PC-3 (cell line): ENCODE measurements around the gene PLEKHM2. TPM values are rescaled to one million over a fixed set of nuclear protein-coding genes. Genes with fewer than 3 reads are reported as not detected.

Source experiments
- ATAC-seq: fragments of 200-7000 bp; cut with Tn5 transposase; 2 replicates; pipeline ENCODE4 v1.9.1; 2020; ENCODE audit warnings: mild to moderate bottlenecking, moderate library complexity
- BruUV-seq: library from RNA; stranded (reverse); fragments of 400-500 nt; replicated peaks from 2 replicates; lab custom pipeline; 2021; lab: Mats Ljungman, UMichigan
- CTCF ChIA-PET: fragments of 300-600 bp; sonication (Branson Sonifier 250); formaldehyde crosslinking; loops from one replicate; lab custom pipeline; 2022; ENCODE audit warnings: antibody characterized with exemption; lab: Charles Lee
- POLR2A ChIA-PET: fragments of 300-600 bp; sonication (Branson Sonifier 250); formaldehyde crosslinking; loops from one replicate; lab custom pipeline; 2022; ENCODE audit warnings: antibody characterized with exemption; ENCODE audit not compliant: unreplicated experiment; lab: Charles Lee
- DNase-seq: peaks from one replicate; pipeline ENCODE4 v3.0.0-alpha.2; 2015
- H2AFZ ChIP-seq: fragments of 300-600 bp; sonication (generic); 2 replicates; pipeline ENCODE4 v1.6.0; 2016; ENCODE audit warnings: antibody characterized with exemption, low read length
- H3F3A ChIP-seq: fragments of 300-600 bp; sonication (generic); one replicate; pipeline ENCODE4 v1.6.0; 2017; ENCODE audit warnings: antibody characterized with exemption, low read length, control low read depth, mild to moderate bottlenecking; ENCODE audit not compliant: unreplicated experiment
- H3K27ac ChIP-seq: fragments of 300-600 bp; sonication (generic); 2 replicates; pipeline ENCODE4 v1.5.1; 2016; ENCODE audit warnings: mild to moderate bottlenecking, low read length
- H3K27me3 ChIP-seq: fragments of 300-600 bp; sonication (generic); 2 replicates; pipeline ENCODE4 v1.6.1; 2016; ENCODE audit warnings: low read length, mixed read lengths
- H3K36me3 ChIP-seq: fragments of 300-600 bp; sonication (generic); 2 replicates; pipeline ENCODE4 v1.6.1; 2016; ENCODE audit warnings: low read depth, mixed run types, low read length, mixed read lengths
- H3K4me1 ChIP-seq: fragments of 300-600 bp; sonication (generic); 2 replicates; pipeline ENCODE4 v1.5.1; 2016; ENCODE audit warnings: low read length; ENCODE audit not compliant: insufficient read depth
- H3K4me2 ChIP-seq: fragments of 300-600 bp; sonication (generic); 2 replicates; pipeline ENCODE4 v1.6.0; 2016; ENCODE audit warnings: low read length
- H3K4me3 ChIP-seq: fragments of 300-600 bp; sonication (generic); 2 replicates; pipeline ENCODE4 v1.5.1; 2016; ENCODE audit warnings: mild to moderate bottlenecking, low read length, mixed read lengths
- H3K79me2 ChIP-seq: fragments of 300-600 bp; sonication (generic); 2 replicates; pipeline ENCODE4 v1.6.1; 2017; ENCODE audit warnings: low read length, mixed read lengths
- H3K9ac ChIP-seq: fragments of 300-600 bp; sonication (generic); 2 replicates; pipeline ENCODE4 v1.6.0; 2016; ENCODE audit warnings: mild to moderate bottlenecking, low read length
- H3K9me2 ChIP-seq: fragments of 300-600 bp; sonication (generic); replicated peaks from 2 replicates; pipeline ENCODE4 v1.6.1; 2016; ENCODE audit warnings: mixed run types, low read length, mixed read lengths
- H3K9me3 ChIP-seq: fragments of 300-600 bp; sonication (generic); 2 replicates; pipeline ENCODE4 v1.6.1; 2016; ENCODE audit warnings: low read length, mixed read lengths
- H4K20me1 ChIP-seq: fragments of 300-600 bp; sonication (generic); 2 replicates; pipeline ENCODE4 v1.6.1; 2016; ENCODE audit warnings: low read length, mixed read lengths
- EZH2 ChIP-seq: fragments of 300-600 bp; sonication (generic); IDR thresholded peaks from one replicate; pipeline ENCODE4 v1.6.1; 2017; ENCODE audit warnings: antibody characterized with exemption, mild to moderate bottlenecking, low read length; ENCODE audit not compliant: unreplicated experiment
- EZH2phosphoT487 ChIP-seq: fragments of 300-600 bp; sonication (generic); IDR thresholded peaks from 2 replicates; pipeline ENCODE4 v1.6.1; 2018; ENCODE audit warnings: mild to moderate bottlenecking, antibody characterized with exemption, low read length, borderline replicate concordance
- intact Hi-C: fragments of 100-400 bp; cut with micrococcal nuclease; formaldehyde crosslinking; loops from 2 replicates; pipeline ENCODE4 v1.9.0; 2023
- total RNA-seq: library from RNA; depleted of rRNA; stranded (reverse); fragments of >200 nt; gene quantifications from 2 replicates; pipeline ENCODE4 v1.2.3, GENCODE V29; 2014
- TF ChIP-seq, protein P1 (sequence below): fragments of 300-600 bp; sonication (generic); conservative IDR thresholded peaks from 2 replicates; pipeline ENCODE4 v1.5.1; 2017; ENCODE audit warnings: antibody characterized with exemption, low read depth, mild to moderate bottlenecking, low read length

Gene PLEKHM2
- total RNA-seq, 1 experiment from 2014 or later: 31.3 TPM

DNA sequence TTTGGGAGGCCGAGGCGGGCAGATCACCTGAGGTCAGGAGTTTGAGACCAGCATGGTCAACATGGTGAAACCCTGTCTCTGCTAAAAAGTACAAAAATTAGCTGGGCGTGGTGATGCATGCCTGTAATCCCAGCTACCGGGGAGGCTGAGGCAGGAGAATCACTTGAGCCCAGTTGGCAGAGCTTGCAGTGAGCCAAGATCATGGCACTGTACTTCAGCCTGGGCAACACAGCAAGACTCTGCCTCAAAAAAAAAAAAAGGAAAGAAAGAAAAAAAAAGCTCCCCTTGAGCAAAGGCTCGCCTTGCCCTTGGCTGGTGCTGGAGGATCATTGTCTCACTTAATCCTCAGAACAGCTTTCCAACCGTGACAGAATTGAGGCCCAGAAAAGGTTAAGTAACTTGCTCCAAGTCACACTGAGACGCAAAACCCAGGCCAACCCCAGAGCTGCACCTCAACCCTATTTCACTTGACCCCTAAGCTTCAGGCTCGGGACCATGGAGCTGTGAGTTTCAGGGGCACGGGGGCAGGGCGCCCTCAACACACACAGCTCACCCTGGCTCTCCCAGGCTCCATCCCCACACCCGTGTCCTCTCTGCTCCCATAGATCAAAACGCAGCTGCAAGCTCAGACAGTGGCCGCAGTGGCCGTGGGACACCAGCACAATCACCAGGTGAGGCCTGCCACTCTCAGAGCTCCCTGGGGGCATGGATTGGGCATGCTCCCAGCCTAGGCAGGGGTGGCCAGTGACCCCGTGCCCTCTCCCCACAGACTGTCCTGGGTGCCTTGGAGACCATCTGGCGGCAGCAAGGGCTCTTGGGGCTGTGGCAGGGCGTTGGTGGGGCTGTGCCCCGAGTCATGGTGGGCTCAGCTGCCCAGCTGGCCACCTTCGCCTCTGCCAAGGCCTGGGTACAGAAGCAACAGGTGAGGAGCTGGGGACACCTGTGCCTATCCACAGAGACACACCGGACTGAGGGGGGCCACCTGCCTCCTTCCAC is 53.5 kb downstream of the PLEKHM2 start:
- ChIA-PET CTCF (interaction anchor here (0.6 kb wide), 1 partner anchor 183 kb away, joined by 5 read pairs; no protein-coding TSS in a partner anchor), POLR2A (no interaction called here)
- H3K27ac ChIP-seq: no peak overlapping the region

DNA sequence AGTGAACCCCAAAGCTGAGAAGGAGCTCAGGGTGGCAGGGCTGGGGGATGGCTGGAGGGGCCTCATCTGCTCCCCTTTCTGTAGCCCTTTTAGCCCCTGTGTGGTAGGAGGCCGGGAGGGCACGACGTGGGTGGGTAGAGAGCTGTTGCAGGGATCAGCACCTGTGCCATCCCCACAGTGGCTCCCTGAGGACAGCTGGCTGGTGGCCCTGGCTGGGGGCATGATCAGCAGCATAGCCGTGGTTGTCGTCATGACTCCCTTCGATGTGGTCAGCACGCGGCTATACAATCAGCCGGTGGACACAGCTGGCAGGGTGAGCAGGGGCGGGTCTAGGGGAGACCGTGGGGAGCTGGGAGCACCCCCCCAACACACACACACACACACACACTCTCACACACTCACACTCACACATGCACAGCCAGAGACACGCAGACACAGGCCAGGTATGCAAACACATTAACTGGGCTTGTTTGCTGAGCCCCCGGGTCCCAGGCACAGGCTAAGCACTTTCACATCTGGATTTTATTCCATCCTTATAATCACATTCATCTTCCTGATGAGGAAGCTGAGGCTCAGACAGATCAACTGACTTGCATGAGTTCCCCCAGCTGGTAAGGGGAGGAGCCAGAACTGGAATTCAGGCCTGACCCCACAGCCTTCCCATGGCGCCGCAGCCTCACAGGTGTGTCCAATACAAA is 54.4 kb downstream of the PLEKHM2 start:
- H3K27ac ChIP-seq: no peak overlapping the region
- intact Hi-C loops: no loop called here
- no peaks in the 10 kb centered on the region for H3K36me3 ChIP-seq

More for the DNA sequence above, 53.5 kb downstream of the PLEKHM2 start:
- Histone ChIP-seq H3K4me3 (no peak overlapping the region), H3K9ac (no peak overlapping the region), H3K9me3 (no peaks in the 10 kb centered on the region), H3F3A (no peaks in the 10 kb centered on the region), H3K36me3 (no peaks in the 10 kb centered on the region), H4K20me1 (no peaks in the 10 kb centered on the region), H3K9me2 (no peaks in the 10 kb centered on the region), H2AFZ (no peak overlapping the region), H3K27me3 (no peaks in the 10 kb centered on the region), H3K79me2 (no peaks in the 10 kb centered on the region), H3K4me2 (no peak overlapping the region), H3K4me1 (no peaks in the 10 kb centered on the region; the same call in 1 of the 2 replicates)
- DNase-seq (no peak), ATAC-seq (no peak)
- intact Hi-C loops: no loop called here
- TF ChIP-seq EZH2: no peak
- TF ChIP-seq EZH2phosphoT487: no peak
- TF ChIP-seq, protein P1, sequence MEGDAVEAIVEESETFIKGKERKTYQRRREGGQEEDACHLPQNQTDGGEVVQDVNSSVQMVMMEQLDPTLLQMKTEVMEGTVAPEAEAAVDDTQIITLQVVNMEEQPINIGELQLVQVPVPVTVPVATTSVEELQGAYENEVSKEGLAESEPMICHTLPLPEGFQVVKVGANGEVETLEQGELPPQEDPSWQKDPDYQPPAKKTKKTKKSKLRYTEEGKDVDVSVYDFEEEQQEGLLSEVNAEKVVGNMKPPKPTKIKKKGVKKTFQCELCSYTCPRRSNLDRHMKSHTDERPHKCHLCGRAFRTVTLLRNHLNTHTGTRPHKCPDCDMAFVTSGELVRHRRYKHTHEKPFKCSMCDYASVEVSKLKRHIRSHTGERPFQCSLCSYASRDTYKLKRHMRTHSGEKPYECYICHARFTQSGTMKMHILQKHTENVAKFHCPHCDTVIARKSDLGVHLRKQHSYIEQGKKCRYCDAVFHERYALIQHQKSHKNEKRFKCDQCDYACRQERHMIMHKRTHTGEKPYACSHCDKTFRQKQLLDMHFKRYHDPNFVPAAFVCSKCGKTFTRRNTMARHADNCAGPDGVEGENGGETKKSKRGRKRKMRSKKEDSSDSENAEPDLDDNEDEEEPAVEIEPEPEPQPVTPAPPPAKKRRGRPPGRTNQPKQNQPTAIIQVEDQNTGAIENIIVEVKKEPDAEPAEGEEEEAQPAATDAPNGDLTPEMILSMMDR: no peak
- BruUV-seq: no TSS peak

More for the DNA sequence above, 54.4 kb downstream of the PLEKHM2 start:
- Histone ChIP-seq H3K9me2 (no peaks in the 10 kb centered on the region), H3K79me2 (no peaks in the 10 kb centered on the region), H3K4me1 (no peaks in the 10 kb centered on the region; the same call in 1 of the 2 replicates), H3F3A (no peaks in the 10 kb centered on the region), H3K27me3 (no peaks in the 10 kb centered on the region), H2AFZ (no peak overlapping the region), H3K9me3 (no peaks in the 10 kb centered on the region), H3K9ac (no peak overlapping the region), H4K20me1 (no peaks in the 10 kb centered on the region), H3K4me3 (no peak overlapping the region), H3K4me2 (no peak overlapping the region)
- POLR2A ChIA-PET: no interaction called here
- DNase-seq (no peak), ATAC-seq (no peak)
- BruUV-seq: no TSS peak
- CTCF ChIA-PET: no interaction called here
- TF ChIP-seq EZH2 (no peak), EZH2phosphoT487 (no peak)
- TF ChIP-seq, protein P1: no peak
